OCI-LY3 (cell line): Measurements from ENCODE around the gene PPM1K.

Source experiments
- H2AFZ ChIP-seq: fragments of 200-600, 300-600 bp; shearing (Covaris generic); 2 replicates; pipeline ENCODE4 v1.6.0; 2014; ENCODE audit warnings: antibody characterized with exemption, low read depth, low read length
- H3K27ac ChIP-seq: fragments of 200-600, 300-600 bp; sonication (generic); 2 replicates; pipeline ENCODE4 v1.5.1; 2014; ENCODE audit warnings: mild to moderate bottlenecking, low read length, moderate library complexity, mixed read lengths
- H3K27me3 ChIP-seq: fragments of 200-600, 300-600 bp; sonication (generic); 2 replicates; pipeline ENCODE4 v1.6.1; 2014; ENCODE audit warnings: low read depth, low read length, mixed read lengths
- H3K36me3 ChIP-seq: fragments of 200-600, 300-600 bp; sonication (generic); replicated peaks from 2 replicates; pipeline ENCODE3; 2014; ENCODE audit warnings: low read depth, low read length, mixed read lengths
- H3K4me1 ChIP-seq: fragments of 300-600, 200-600 bp; sonication (generic); 2 replicates; pipeline ENCODE4 v1.6.1; 2014; ENCODE audit warnings: low read length, mixed read lengths
- H3K4me2 ChIP-seq: fragments of 200-600, 300-600 bp; sonication (generic); 2 replicates; pipeline ENCODE4 v1.6.1; 2014; ENCODE audit warnings: low read length, mixed read lengths
- H3K4me3 ChIP-seq: fragments of 300-600, 200-600 bp; sonication (generic); 2 replicates; pipeline ENCODE4 v1.5.1; 2014; ENCODE audit warnings: antibody characterized with exemption, mild to moderate bottlenecking, low read length, moderate library complexity
- H3K79me2 ChIP-seq: fragments of 300-600, 200-600 bp; shearing (Covaris generic); 2 replicates; pipeline ENCODE4 v1.6.1; 2014; ENCODE audit warnings: mild to moderate bottlenecking, low read length, mixed read lengths
- H3K9ac ChIP-seq: fragments of 300-600, 200-600 bp; shearing (Covaris generic); 2 replicates; pipeline ENCODE4 v1.6.0; 2014; ENCODE audit warnings: mild to moderate bottlenecking, low read length, moderate library complexity
- H3K9me3 ChIP-seq: fragments of 200-600, 300-600 bp; shearing (Covaris generic); 2 replicates; pipeline ENCODE4 v1.6.1; 2014; ENCODE audit warnings: low read length, mixed read lengths; ENCODE audit not compliant: insufficient read depth
- H4K20me1 ChIP-seq: fragments of 200-600, 300-600 bp; sonication (generic); 2 replicates; pipeline ENCODE4 v1.6.1; 2016; ENCODE audit warnings: low read length, mixed read lengths; ENCODE audit not compliant: insufficient read depth
- CTCF ChIP-seq: fragments of 200-600, 300-600 bp; sonication (generic); IDR thresholded peaks from 2 replicates; pipeline ENCODE4 v1.5.1; 2014; ENCODE audit warnings: antibody characterized with exemption, low read length, low read depth
- EZH2phosphoT487 ChIP-seq: fragments of 200-600 bp; shearing (Covaris generic); IDR thresholded peaks from 2 replicates; pipeline ENCODE4 v1.6.1; 2018; ENCODE audit warnings: antibody characterized with exemption, mixed run types, low read depth

Gene PPM1K

GRCh38 chr4:88226143-88226542 is 58.2 kb downstream of the PPM1K start:
- Histone ChIP-seq H3K4me3 (no peak overlapping the region), H3K36me3 (no peaks in the 10 kb centered on the region), H3K79me2 (no peaks in the 10 kb centered on the region), H3K27me3 (no peaks in the 10 kb centered on the region), H4K20me1 (no peaks in the 10 kb centered on the region), H2AFZ (no peak overlapping the region), H3K9ac (no peak overlapping the region), H3K4me1 (peaks cover 11% of the 10 kb centered on the region), H3K4me2 (no peak overlapping the region), H3K9me3 (no peaks in the 10 kb centered on the region), H3K27ac (no peak overlapping the region)
- TF ChIP-seq EZH2phosphoT487 = no peak
- no peak for TF ChIP-seq CTCF

- Histone ChIP-seq H2AFZ (no peak overlapping the region), H3K9me3 (no peaks in the 10 kb centered on the region), H3K9ac (no peak overlapping the region), H3K4me2 (peak overlapping the region; percentile 13; the same call in 1 of the 2 replicates), H3K79me2 (no peaks in the 10 kb centered on the region), H3K27me3 (no peaks in the 10 kb centered on the region), H3K4me1 (peaks cover 11% of the 10 kb centered on the region), H3K27ac (no peak overlapping the region), H3K36me3 (no peaks in the 10 kb centered on the region), H3K4me3 (no peak overlapping the region), H4K20me1 (no peaks in the 10 kb centered on the region)
- TF ChIP-seq EZH2phosphoT487 (no peak), CTCF (no peak)
Observed at GRCh38 chr4:88225232-88226105, 58.9 kb downstream of the PPM1K start.

GRCh38 chr4:88223516-88223915 is 60.8 kb downstream of the PPM1K start:
- Histone ChIP-seq H3K27me3 (no peaks in the 10 kb centered on the region), H3K4me2 (no peak overlapping the region), H3K36me3 (no peaks in the 10 kb centered on the region), H3K9ac (no peak overlapping the region), H3K4me3 (no peak overlapping the region), H4K20me1 (no peaks in the 10 kb centered on the region), H3K27ac (no peak overlapping the region), H3K9me3 (no peaks in the 10 kb centered on the region), H3K4me1 (peaks cover 13% of the 10 kb centered on the region), H3K79me2 (no peaks in the 10 kb centered on the region), H2AFZ (no peak overlapping the region)
- TF ChIP-seq EZH2phosphoT487 (no peak), CTCF (no peak)

- H3K27me3 ChIP-seq = no peaks in the 10 kb centered on the region
- H2AFZ ChIP-seq = peak overlapping the region; percentile 70; the same call in 1 of the 2 replicates
Observed at GRCh38 chr4:88219099-88219498, 65.3 kb downstream of the PPM1K start.

More at GRCh38 chr4:88219099-88219498, 65.3 kb downstream of the PPM1K start:
- Histone ChIP-seq H3K27ac (no peak overlapping the region), H3K4me2 (peak overlapping the region; percentile 59), H3K9ac (no peak overlapping the region), H4K20me1 (no peaks in the 10 kb centered on the region), H3K79me2 (no peaks in the 10 kb centered on the region), H3K4me3 (peak overlapping the region; percentile 45), H3K9me3 (no peaks in the 10 kb centered on the region), H3K36me3 (no peaks in the 10 kb centered on the region), H3K4me1 (peaks cover 2% of the 10 kb centered on the region; the same call in 1 of the 2 replicates)
- peak; percentile 83 for TF ChIP-seq CTCF
- TF ChIP-seq EZH2phosphoT487 = no peak
